ENCODE data around the gene FBN3.

Gene FBN3

GRCh38 chr19:8094336-8094735, 55.1 kb downstream of the FBN3 start:
- FAIRE-seq, result no peak
- no peak for DNase-seq (ENCODE audit: insufficient read length, low spot score)

GRCh38 chr19:8093740-8094139, 55.7 kb downstream of the FBN3 start:
- FAIRE-seq (no peak), DNase-seq (ENCODE audit: insufficient read length, low spot score) (no peak)

- FAIRE-seq, result no peak
These were observed 58.4 kb downstream of the FBN3 start for GRCh38 chr19:8090950-8091349.

GRCh38 chr19:8089664-8090601, 59.5 kb downstream of the FBN3 start:
- DNase-seq (ENCODE audit: insufficient read length, low spot score), result no peak
- FAIRE-seq, result no peak

More at GRCh38 chr19:8090950-8091349, 58.4 kb downstream of the FBN3 start:
- no peak for DNase-seq (ENCODE audit: insufficient read length, low spot score)

- DNase-seq (ENCODE audit: insufficient read length, low spot score) (no peak), FAIRE-seq (peak; percentile 63)
These were observed 60.4 kb downstream of the FBN3 start for GRCh38 chr19:8088752-8089663.

GRCh38 chr19:8087876-8088275, 61.5 kb downstream of the FBN3 start:
- FAIRE-seq, result no peak

GRCh38 chr19:8086849-8087248, 62.5 kb downstream of the FBN3 start:
- no peak for FAIRE-seq
- DNase-seq (ENCODE audit: insufficient read length, low spot score), result no peak

More at GRCh38 chr19:8087876-8088275, 61.5 kb downstream of the FBN3 start:
- no peak for DNase-seq (ENCODE audit: insufficient read length, low spot score)

- peak; percentile 53 for DNase-seq (ENCODE audit: insufficient read length, low spot score)
- peak; percentile 95 for FAIRE-seq
These were observed 63.6 kb downstream of the FBN3 start for GRCh38 chr19:8085598-8086408.

- DNase-seq (ENCODE audit: insufficient read length, low spot score) (no peak), FAIRE-seq (no peak)
These were observed 65.2 kb downstream of the FBN3 start for GRCh38 chr19:8084152-8084551.

- DNase-seq (ENCODE audit: insufficient read length, low spot score) (no peak), FAIRE-seq (no peak)
These were observed 66.3 kb downstream of the FBN3 start for GRCh38 chr19:8083141-8083540.

GRCh38 chr19:8081569-8082550, 67.5 kb downstream of the FBN3 start:
- DNase-seq (ENCODE audit: insufficient read length, low spot score), result no peak
- FAIRE-seq, result peak; percentile 58

GRCh38 chr19:8080832-8081231, 68.6 kb downstream of the FBN3 start:
- FAIRE-seq, result no peak

GRCh38 chr19:8079988-8080387, 69.4 kb downstream of the FBN3 start:
- DNase-seq (ENCODE audit: insufficient read length, low spot score) (no peak), FAIRE-seq (no peak)

More at GRCh38 chr19:8080832-8081231, 68.6 kb downstream of the FBN3 start:
- DNase-seq (ENCODE audit: insufficient read length, low spot score), result no peak

GRCh38 chr19:8075158-8076074, 74.0 kb downstream of the FBN3 start:
- DNase-seq (ENCODE audit: insufficient read length, low spot score) (no peak), FAIRE-seq (peak; percentile 16)

- FAIRE-seq, result no peak
- no peak for DNase-seq (ENCODE audit: insufficient read length, low spot score)
These were observed 74.9 kb downstream of the FBN3 start for GRCh38 chr19:8074501-8074900.

GRCh38 chr19:8071912-8072311, 77.5 kb downstream of the FBN3 start:
- FAIRE-seq, result no peak
- no peak for DNase-seq (ENCODE audit: insufficient read length, low spot score)

- peak; percentile 40 for FAIRE-seq
- no peak for DNase-seq (ENCODE audit: insufficient read length, low spot score)
These were observed 80.1 kb downstream of the FBN3 start for GRCh38 chr19:8069096-8069973.

Measured in HTR-8/SVneo (cell line).